HepG2 (cell line): Measurements from ENCODE around the gene TBC1D3K. TPM values are rescaled to one million over a fixed set of nuclear protein-coding genes. Genes with fewer than 3 reads are reported as not detected.

Experiments
- ATRX ChIP-seq: sonication (generic); formaldehyde crosslinking; IDR thresholded peaks from 2 replicates; pipeline ENCODE4 v1.4.0; 2020; ENCODE audit warnings: missing genetic modification reagents, borderline replicate concordance
- CREBL2 ChIP-seq: sonication (generic); formaldehyde crosslinking; IDR thresholded peaks from 2 replicates; pipeline ENCODE4 v1.8.1; 2023; ENCODE audit warnings: missing genetic modification reagents, mild to moderate bottlenecking, borderline replicate concordance
- ESRRA ChIP-seq: sonication (generic); formaldehyde crosslinking; IDR thresholded peaks from 2 replicates; pipeline ENCODE4 v1.5.1; 2020; ENCODE audit warnings: mild to moderate bottlenecking, low read depth, missing genetic modification reagents
- FOSL1 ChIP-seq: sonication (generic); formaldehyde crosslinking; IDR thresholded peaks from 2 replicates; pipeline ENCODE4 v1.9.0; 2021; ENCODE audit warnings: missing genetic modification reagents, borderline replicate concordance
- FOXA1 ChIP-seq, 2 experiments: fragments of 450-650 bp in 1 of 2; sonication (generic) in 1 of 2; formaldehyde crosslinking in 1 of 2; IDR thresholded peaks; 2 replicates each; pipeline versions ENCODE4 v1.4.0 to v1.6.1; 2016 to 2020; ENCODE audit warnings: missing genetic modification reagents in 1 of 2
- GATAD2A ChIP-seq: IDR thresholded peaks from 2 replicates; pipeline ENCODE4 v1.6.1; 2016
- KDM6A ChIP-seq: IDR thresholded peaks from 2 replicates; pipeline ENCODE4 v1.6.1; 2016; ENCODE audit warnings: low read depth
- POGZ ChIP-seq: sonication (generic); formaldehyde crosslinking; IDR thresholded peaks from 2 replicates; pipeline ENCODE4 v1.4.0; 2020; ENCODE audit warnings: mild to moderate bottlenecking, missing genetic modification reagents
- SIN3A ChIP-seq: IDR thresholded peaks from 2 replicates; pipeline ENCODE4 v1.6.1; 2011; ENCODE audit warnings: low read depth, mild to moderate bottlenecking, control low read depth, low read length, borderline replicate concordance
- SMARCC2 ChIP-seq: fragments of 450-650 bp; IDR thresholded peaks from 2 replicates; pipeline ENCODE4 v1.6.1; 2017; ENCODE audit warnings: antibody characterized with exemption, mild to moderate bottlenecking
- TEAD3 ChIP-seq: optimal IDR thresholded peaks from 2 replicates; pipeline ENCODE3; 2016; ENCODE audit warnings: borderline replicate concordance
- THAP7 ChIP-seq: sonication (generic); formaldehyde crosslinking; IDR thresholded peaks from 2 replicates; pipeline ENCODE4 v1.8.1; 2023; ENCODE audit warnings: mild to moderate bottlenecking, missing genetic modification reagents
- THYN1 ChIP-seq: sonication (generic); formaldehyde crosslinking; IDR thresholded peaks from 2 replicates; pipeline ENCODE4 v1.8.1; 2023; ENCODE audit warnings: low read depth, mild to moderate bottlenecking, moderate library complexity, missing genetic modification reagents, borderline replicate concordance
- ZBTB8A ChIP-seq: sonication (generic); formaldehyde crosslinking; IDR thresholded peaks from 2 replicates; pipeline ENCODE4 v1.4.0; 2020; ENCODE audit warnings: mild to moderate bottlenecking, low read depth, missing genetic modification reagents, borderline replicate concordance
- ZNF138 ChIP-seq: sonication (generic); formaldehyde crosslinking; IDR thresholded peaks from 2 replicates; pipeline ENCODE4 v1.5.0; 2020; ENCODE audit warnings: mild to moderate bottlenecking, low read depth, missing genetic modification reagents
- ZNF367 ChIP-seq: sonication (generic); formaldehyde crosslinking; IDR thresholded peaks from 2 replicates; pipeline ENCODE4 v1.4.0; 2020; ENCODE audit warnings: missing genetic modification reagents, borderline replicate concordance
- ZNF652 ChIP-seq: IDR thresholded peaks from 2 replicates; pipeline ENCODE4 v1.6.1; 2016; ENCODE audit warnings: low read depth, borderline replicate concordance
- ZNF674 ChIP-seq: sonication (generic); formaldehyde crosslinking; IDR thresholded peaks from 2 replicates; pipeline ENCODE4 v1.5.0; 2020; ENCODE audit warnings: low read depth, mild to moderate bottlenecking, missing genetic modification reagents
- ZNF691 ChIP-seq: sonication (generic); formaldehyde crosslinking; IDR thresholded peaks from 2 replicates; pipeline ENCODE4 v1.4.0; 2020; ENCODE audit warnings: missing genetic modification reagents, low read depth, mild to moderate bottlenecking, borderline replicate concordance
- ZNF713 ChIP-seq: sonication (generic); formaldehyde crosslinking; IDR thresholded peaks from 2 replicates; pipeline ENCODE4 v1.4.0; 2020; ENCODE audit warnings: mild to moderate bottlenecking, missing genetic modification reagents
- ZNF883 ChIP-seq: sonication (generic); formaldehyde crosslinking; IDR thresholded peaks from 2 replicates; pipeline ENCODE4 v1.5.1; 2020; ENCODE audit warnings: mild to moderate bottlenecking, missing genetic modification reagents; ENCODE audit errors: not compliant biosample characterization
- polyA plus RNA-seq, 8 experiments: library from polyadenylated mRNA; depleted of rRNA in 3 of 8; stranded (reverse) in 7 of 8; unstranded in 1 of 8; fragments of >200 nt; fragmentation: Illumina TruSeq in 4 of 8; extraction: Trizol in 4 of 8; gene quantifications; 2 replicates each; pipeline versions ENCODE4 v1.2.1 to v1.2.3, GENCODE V29; 2011 to 2016; ENCODE audit warnings: low read depth in 4 of 8, missing spikeins in 1 of 8, mixed read lengths in 1 of 8; ENCODE audit not compliant: insufficient read depth in 1 of 8
- total RNA-seq, 5 experiments: library from RNA; depleted of rRNA; stranded (reverse); fragments of >200 nt; fragmentation: Illumina TruSeq; extraction: Trizol; gene quantifications; 2 replicates each; pipeline ENCODE4 v1.2.3, GENCODE V29; 2016; ENCODE audit warnings: low read depth in 1 of 5
- TF ChIP-seq, protein P1 (sequence below): sonication (generic); formaldehyde crosslinking; conservative IDR thresholded peaks from 2 replicates; pipeline ENCODE4 v1.8.0; 2022; ENCODE audit warnings: missing genetic modification reagents
- TF ChIP-seq, protein P2 (sequence below): sonication (generic); formaldehyde crosslinking; IDR thresholded peaks from 2 replicates; pipeline ENCODE4 v1.4.0; 2020; ENCODE audit warnings: missing genetic modification reagents
- TF ChIP-seq, protein P3 (sequence below): sonication (generic); formaldehyde crosslinking; IDR thresholded peaks from 2 replicates; pipeline ENCODE4 v1.4.0; 2020; ENCODE audit warnings: mild to moderate bottlenecking, low read depth, missing genetic modification reagents

TBC1D3K gene
- total and polyA plus RNA-seq, 2 of the 13 experiments (the other 11 are each of a cell fraction or from before 2014, with no cell fraction given): not detected

DNA sequence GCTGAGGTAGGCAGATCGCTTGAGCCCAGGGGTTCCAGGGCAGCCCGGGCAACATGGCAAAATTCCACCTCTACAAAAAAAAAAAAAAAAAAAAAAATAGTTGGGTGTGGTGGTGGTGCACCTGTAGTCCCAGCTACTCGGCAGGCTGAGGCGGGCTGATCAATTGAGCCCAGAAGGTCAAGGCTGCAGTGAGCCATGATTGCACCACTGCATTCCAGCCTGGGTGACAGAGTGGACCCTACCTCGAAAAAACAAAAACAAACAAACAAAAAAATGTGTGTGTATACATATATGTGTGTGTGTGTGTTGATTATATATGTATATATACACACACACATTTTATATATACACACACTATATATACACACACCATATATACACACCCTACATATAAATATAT lies 39.1 kb upstream of the TBC1D3K start (continued):
- TF ChIP-seq FOXA1 (IDR thresholded peaks at IDR 0.05) (0 out of 2 replicates have a peak, but pooled peaks have one; percentile 25), FOXA1 (CRISPR knock-in tag; IDR thresholded peaks at IDR 0.05) (no peak), ZNF652 (CRISPR knock-in tag) (no peak), FOSL1 (CRISPR knock-in tag) (no peak), THYN1 (CRISPR knock-in tag) (no peak), ZNF674 (no peak), ESRRA (CRISPR knock-in tag) (0 out of 2 replicates have a peak, but pooled peaks have one; percentile 29), POGZ (CRISPR knock-in tag) (peak; percentile 71), THAP7 (CRISPR knock-in tag) (no peak), ZBTB8A (CRISPR knock-in tag) (no peak), SIN3A (no peak), ZNF883 (no peak), SMARCC2 (no peak), TEAD3 (peak; percentile 98), ZNF713 (CRISPR knock-in tag) (no peak), GATAD2A (CRISPR knock-in tag) (peak; percentile 92), ATRX (CRISPR knock-in tag) (no peak), ZNF691 (CRISPR knock-in tag) (no peak), CREBL2 (CRISPR knock-in tag) (no peak), ZNF367 (no peak), ZNF138 (CRISPR knock-in tag) (no peak), KDM6A (CRISPR knock-in tag) (0 out of 2 replicates have a peak, but pooled peaks have one; percentile 59)
- TF ChIP-seq, protein P1, sequence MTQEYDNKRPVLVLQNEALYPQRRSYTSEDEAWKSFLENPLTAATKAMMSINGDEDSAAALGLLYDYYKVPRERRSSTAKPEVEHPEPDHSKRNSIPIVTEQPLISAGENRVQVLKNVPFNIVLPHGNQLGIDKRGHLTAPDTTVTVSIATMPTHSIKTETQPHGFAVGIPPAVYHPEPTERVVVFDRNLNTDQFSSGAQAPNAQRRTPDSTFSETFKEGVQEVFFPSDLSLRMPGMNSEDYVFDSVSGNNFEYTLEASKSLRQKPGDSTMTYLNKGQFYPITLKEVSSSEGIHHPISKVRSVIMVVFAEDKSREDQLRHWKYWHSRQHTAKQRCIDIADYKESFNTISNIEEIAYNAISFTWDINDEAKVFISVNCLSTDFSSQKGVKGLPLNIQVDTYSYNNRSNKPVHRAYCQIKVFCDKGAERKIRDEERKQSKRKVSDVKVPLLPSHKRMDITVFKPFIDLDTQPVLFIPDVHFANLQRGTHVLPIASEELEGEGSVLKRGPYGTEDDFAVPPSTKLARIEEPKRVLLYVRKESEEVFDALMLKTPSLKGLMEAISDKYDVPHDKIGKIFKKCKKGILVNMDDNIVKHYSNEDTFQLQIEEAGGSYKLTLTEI (CRISPR knock-in tag): no peak
- TF ChIP-seq, protein P2, sequence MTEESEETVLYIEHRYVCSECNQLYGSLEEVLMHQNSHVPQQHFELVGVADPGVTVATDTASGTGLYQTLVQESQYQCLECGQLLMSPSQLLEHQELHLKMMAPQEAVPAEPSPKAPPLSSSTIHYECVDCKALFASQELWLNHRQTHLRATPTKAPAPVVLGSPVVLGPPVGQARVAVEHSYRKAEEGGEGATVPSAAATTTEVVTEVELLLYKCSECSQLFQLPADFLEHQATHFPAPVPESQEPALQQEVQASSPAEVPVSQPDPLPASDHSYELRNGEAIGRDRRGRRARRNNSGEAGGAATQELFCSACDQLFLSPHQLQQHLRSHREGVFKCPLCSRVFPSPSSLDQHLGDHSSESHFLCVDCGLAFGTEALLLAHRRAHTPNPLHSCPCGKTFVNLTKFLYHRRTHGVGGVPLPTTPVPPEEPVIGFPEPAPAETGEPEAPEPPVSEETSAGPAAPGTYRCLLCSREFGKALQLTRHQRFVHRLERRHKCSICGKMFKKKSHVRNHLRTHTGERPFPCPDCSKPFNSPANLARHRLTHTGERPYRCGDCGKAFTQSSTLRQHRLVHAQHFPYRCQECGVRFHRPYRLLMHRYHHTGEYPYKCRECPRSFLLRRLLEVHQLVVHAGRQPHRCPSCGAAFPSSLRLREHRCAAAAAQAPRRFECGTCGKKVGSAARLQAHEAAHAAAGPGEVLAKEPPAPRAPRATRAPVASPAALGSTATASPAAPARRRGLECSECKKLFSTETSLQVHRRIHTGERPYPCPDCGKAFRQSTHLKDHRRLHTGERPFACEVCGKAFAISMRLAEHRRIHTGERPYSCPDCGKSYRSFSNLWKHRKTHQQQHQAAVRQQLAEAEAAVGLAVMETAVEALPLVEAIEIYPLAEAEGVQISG (CRISPR knock-in tag): peak; percentile 48; the same call in 1 of the 2 replicates
- TF ChIP-seq, protein P3, sequence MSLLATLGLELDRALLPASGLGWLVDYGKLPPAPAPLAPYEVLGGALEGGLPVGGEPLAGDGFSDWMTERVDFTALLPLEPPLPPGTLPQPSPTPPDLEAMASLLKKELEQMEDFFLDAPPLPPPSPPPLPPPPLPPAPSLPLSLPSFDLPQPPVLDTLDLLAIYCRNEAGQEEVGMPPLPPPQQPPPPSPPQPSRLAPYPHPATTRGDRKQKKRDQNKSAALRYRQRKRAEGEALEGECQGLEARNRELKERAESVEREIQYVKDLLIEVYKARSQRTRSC (CRISPR knock-in tag): no peak
